GM18868 (cell line): ENCODE results near the gene IFT52.

Experiments used
- ATAC-seq: cut with Tn5 transposase; IDR thresholded peaks from one replicate; pipeline ENCODE4 v1.9.1; 2021; ENCODE audit warnings: mild to moderate bottlenecking, moderate library complexity; ENCODE audit not compliant: unreplicated experiment

The IFT52 gene, protein sequence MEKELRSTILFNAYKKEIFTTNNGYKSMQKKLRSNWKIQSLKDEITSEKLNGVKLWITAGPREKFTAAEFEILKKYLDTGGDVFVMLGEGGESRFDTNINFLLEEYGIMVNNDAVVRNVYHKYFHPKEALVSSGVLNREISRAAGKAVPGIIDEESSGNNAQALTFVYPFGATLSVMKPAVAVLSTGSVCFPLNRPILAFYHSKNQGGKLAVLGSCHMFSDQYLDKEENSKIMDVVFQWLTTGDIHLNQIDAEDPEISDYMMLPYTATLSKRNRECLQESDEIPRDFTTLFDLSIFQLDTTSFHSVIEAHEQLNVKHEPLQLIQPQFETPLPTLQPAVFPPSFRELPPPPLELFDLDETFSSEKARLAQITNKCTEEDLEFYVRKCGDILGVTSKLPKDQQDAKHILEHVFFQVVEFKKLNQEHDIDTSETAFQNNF

DNA sequence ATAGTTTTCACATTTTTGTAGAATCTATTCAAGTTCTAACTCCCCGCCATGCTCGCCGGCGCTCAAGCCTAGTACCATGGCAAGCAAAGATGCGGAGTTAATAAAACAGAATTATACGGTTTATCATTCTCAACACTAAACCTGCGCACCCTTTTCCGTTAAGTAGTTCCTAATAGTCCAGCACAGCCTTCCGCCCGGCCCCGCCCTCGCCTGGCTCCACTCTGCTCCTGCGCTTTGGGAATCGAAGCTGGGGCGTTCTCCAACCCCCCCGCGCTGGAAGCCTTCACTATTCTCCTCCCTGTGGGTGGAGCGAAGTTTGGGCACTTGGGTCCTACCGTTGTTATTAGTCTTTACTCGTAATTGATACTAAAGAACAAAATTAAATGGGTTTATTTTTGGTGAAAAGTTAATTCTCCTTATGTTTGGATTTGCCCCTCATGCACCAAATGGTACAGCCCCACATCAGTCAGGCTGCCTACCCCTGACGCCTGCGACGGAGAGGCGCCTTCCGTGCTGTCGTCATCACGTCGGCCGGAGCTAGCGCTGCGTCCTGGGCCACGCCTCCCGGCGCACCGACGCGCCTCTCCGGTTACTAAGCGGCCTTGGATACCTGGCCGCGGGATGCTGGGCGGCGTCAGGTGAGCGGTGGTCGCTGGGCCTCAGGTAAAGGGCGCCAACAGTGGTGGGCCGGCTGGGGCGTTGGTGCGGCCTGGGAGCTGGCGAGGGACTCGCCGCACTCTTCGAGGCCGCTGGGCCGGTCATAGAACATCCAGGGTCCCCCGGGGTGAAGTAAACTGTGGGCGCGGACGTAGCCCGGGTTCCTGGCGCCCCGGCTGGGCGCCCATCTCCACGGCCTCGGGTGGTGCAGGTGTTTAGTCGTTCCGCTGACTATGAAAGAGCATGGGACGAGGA is at the start of gene IFT52:
IFT52 (plus strand) TSS at position 546 of the 912 bp plus-strand sequence. CDS start 3,762 bp downstream, outside the sequence.
- peak; percentile 99 for ATAC-seq

DNA sequence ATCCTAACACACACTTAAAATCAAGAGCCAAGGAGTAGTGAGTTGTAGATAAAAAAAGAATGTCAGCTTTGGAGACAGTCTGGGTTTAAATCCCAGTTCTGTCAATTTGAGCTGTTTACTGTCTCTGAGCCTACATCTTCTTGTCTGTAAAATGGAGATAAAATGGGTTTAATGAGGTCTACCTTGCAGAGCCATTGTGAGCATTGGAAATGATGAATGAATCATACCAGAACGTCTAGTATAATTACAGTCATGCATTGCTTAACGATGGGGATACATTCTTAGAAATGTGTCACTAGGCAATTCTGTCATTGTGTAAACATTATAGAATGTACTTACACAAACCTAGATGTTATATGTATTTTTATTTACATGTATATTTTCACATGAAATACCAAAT is 49.5 kb upstream of the IFT52 start:
- no peak for ATAC-seq

DNA sequence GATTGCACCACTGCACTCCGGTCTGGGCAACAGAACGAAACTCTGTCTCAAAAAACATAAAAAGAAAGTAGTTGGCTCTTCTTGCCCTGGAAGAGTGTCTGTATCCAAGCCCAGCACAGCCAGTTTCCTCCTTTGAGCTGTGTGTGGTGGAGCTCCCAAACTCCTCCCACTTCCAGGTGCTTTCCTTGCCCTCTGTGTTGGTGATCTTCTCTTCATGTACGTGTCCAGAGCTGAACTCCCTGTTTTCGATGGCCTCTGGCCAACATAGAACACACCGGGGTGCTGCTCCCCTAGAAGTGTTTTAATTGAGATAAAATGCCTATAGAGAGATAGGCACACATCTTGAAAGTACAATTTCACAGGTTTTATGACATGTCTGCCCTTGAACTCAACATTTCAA is 48.6 kb upstream of the IFT52 start:
- no peak for ATAC-seq

DNA sequence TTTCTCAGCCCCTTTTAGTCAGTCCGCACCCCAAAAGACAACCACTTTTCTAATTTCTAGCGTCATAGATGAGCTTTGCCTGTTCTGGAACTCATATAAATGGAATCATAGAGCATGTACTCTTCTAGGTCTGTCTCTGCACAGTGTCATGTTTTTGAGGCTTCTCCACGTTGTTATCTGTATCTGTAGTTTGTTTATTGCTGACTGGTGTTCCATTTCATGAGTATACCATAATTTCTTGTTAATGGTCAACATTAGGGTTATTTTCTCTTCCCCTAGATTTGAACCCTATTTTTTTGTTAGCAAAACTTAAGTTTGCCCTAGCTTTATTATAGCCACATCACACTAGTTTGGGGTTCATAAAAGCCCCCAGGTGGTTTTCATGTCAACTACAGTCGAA is 48.1 kb upstream of the IFT52 start:
- no peak for ATAC-seq

DNA sequence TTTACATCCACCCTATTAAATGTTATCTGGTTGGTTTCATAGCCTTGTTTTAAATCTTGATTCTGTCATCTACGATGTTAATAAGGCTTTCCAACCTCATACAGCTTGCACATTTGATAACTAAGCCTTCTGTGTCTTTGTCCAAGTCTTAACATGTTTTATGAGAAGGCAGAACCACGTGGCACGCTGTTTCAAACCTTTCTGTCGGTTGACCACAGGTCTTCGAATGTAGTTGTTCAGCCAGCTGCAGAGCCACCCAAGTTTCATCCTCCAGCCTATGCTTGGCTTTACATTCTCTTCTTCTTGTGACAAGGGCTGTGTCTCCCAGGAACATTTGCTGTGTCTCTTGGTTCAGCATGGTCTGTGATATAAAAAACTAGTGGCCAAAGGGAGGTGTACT is 47.6 kb upstream of the IFT52 start:
- ATAC-seq: no peak

DNA sequence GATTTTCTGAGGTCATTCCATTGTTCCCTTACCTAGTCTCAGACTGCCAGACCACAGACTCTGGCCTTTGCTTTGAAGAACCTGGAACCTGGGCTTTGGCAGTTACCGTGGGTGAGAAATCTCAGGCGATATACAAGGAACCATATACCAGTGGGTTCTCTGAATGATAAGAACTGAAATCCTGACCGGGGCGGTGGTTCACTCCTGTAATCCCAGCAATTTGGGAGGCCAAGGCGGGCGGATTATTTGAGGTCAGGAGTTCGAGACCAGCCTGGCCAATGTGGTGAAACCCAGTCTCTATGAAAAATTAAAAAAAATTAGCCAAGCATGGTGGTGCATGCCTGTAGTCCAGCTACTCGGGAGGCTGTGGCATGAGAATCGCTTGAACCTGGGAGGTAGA is 46.2 kb upstream of the IFT52 start:
- no peak for ATAC-seq

DNA sequence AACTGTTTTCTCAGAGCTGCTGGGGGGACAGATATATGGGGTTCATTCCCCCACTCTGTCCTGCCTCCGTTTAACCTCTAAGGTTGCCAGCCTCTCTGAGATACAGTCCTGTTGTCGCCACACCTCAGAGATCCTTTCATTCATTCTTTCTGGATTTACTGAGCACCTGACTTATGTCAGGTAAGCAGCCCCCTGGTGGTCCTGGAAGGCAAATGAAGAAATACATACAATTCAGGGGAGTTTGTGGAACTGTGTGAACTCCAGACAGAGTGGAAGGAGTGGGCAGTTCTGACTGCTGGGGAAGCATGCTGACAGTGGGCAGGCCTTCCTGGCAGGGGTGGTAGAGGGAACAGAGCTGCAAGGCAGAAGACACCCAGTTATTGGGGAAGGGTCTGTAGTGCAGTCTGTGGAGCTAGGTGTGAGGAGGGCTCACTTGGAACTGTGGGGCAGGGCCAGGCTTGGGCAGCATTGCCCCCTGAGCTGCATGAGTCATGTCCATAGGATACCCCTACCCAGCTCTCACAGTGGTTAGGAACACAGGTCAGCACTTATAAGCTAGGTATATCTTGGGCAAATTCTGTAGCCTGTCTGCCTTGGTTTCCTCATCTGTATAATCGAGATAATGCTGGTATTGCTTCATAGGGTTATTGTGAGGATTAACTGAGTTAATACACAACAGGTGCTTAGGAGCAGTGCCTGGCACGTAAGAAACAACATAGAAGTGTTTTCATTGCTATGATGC is 44.7 kb upstream of the IFT52 start:
- ATAC-seq: no peak

DNA sequence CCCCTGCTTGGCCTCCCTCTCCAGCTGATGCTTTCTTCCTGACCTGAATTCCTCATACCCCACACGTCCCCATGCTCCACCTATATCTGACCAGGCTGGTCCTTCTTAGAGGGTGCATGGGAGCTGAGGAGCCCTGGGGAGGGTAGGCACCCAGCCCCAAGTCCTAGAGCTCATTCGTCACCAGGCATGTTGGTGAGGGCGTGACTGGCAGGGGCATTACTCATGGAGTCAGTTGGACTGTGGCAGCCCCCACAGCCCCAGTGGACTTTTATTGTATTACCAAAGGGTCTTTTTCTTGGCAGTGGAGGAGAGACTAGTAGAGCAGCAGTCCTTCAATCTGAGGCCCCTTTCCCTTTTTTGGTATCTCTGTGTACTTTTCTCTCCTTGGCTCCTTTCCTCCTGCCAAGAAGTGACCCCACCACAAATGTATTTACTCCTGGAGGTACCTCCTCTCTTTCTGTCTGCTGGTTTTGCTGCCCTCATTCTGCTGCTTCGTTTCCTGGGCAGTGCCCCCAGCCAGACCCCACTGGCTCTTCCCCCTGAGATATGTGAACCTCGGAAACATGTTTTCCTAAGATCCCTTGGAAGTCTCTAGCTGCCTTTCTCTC is 42.4 kb upstream of the IFT52 start:
- no peak for ATAC-seq

DNA sequence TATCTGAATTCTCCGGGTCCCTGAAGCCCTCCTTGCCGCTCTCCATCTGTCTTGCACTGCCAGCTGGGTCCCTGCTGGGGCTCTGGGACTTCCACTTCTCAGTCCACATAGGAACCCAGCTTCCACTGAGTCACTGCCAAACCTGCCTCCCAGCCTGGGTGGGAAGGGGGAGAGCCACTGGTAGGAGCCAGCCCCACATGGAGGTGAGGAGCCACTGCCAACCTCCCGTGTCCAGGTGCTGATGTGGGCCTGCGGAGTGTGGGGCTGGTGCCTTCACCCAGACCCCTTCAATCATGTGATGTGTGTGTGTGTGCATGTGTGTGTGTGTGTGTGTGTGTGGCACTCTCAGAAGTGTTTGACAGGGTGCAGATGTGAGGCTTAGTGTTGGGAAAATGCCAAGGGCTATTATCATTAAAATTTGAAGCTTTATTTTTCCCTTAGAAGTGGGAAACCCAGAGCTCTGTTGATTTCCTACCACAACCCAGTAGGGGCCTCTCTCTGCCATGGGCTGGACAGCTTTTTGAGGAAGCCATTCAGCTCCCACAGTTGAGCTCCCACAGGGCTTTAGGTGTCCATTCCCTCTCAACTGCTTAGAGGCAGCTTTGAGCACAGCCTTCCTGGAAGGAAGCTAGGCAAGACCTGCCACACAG is 41.2 kb upstream of the IFT52 start:
- ATAC-seq: no peak

DNA sequence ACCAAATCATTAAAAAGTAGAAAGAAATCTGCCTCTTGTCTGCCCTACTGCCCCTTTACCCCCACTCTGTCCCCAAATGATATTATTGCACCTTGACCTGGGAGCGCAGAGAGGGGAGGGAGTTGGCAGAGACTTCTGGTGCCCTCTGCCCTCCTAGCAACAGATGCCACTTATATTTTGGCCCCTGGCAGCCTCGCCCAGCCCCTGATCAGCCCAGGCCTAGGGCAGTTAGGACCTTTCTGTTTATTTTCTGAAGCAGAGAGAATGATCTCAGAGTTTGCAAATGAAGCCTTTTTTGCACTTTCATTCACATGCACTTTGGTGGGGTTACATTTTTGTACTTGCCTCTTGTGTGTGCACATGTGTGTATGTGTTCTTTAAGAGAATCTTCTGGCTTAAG is 40.3 kb upstream of the IFT52 start:
- no peak for ATAC-seq

DNA sequence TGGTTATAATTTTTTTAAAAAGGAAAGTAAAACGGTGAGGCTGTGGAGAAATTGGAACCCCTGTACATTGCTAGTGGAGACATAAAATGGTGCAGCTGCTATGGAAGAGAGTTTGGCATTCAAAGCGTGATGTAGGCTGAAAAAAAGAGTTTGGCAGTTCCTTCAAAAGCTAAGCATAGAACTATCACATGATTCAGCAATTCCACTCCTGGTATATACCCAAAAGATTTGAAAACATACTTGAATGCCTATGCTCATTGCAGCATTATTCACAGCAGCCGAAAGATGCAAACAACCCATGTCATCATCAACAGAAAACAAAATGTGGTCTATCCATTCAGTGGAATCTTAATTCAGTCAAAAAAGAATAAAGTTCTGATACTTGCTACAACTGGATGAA is 36.4 kb upstream of the IFT52 start:
- ATAC-seq: no peak

DNA sequence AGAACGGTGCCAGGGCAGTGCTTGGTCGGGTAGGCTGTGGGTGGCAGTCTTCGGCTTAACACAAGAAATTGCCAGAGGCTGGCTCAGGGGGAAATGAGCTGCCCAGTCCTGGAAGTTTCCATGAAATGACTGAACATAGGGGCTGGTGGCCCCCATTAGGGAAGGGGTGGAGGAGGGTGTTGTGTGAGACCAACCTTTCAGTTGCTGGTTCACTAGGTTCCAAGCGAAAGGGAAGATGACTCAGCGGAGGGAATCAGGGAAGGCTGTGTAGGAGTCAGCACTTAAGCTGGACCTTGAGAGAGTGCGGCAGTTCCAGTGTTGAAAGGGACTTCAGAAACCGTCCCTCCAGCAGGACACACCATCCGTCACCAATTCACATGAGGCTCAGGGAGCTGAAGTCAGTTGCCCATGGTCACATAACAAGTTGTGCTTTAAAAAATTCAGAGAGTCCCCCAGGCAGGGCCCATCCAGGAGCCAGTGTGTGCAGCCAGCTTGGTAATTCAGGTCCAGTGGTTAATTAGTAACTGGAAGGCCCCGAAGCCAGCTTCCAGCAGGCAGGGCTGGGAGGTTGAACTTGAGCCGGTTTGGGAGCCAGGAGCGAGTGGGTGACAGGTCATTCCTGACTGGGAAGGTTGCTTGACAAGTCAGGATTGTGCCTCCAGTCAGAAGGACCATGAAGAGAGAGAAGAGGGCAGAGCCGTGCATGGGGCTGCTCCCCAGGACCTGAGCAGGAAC is 32.2 kb upstream of the IFT52 start, which contains the start of gene SGK2:
SGK2 (plus strand) TSS at position 616 of the 735 bp plus-strand sequence. CDS start 7,469 bp downstream, outside the sequence.
- ATAC-seq: no peak

DNA sequence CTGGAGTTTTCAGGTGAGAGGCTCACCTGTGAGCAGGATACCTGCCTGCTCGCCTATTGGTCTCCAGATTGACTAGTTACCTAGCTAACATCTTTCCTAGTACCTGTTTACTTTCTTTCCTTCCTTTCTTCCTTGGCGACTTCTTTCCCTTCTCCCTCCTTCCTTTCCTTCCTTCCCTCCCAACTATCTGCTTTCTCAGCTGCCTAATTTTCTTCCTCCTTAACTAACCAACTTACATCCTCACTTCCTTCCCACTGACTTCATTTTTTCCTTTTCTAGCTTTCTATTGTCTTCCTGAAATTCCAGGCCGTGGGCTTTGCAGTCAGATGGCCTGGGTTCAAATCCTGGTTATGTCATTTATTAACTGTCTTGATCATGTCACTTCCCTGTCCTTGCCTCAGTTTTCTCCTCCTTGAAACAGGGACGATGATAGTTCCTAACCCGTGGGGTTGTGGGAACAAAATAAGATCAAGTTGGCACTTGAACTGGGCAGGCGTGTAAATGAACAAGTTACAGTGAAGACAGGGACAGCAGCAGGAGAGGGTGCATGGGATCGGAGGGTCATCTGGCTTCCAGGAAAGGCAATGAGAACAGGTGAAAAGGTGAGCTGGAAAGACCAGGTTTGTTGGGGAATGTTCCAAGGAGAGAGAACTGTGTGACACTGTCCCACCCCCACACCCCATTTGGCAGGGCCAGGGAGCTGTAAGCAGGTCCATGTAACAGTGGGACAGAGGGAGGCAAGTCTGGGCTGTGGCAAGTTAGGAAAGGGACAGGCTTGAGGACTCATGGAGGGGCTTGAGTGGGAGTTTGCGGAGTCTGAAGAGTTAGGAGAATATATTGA is 31.4 kb upstream of the IFT52 start:
- no peak for ATAC-seq

DNA sequence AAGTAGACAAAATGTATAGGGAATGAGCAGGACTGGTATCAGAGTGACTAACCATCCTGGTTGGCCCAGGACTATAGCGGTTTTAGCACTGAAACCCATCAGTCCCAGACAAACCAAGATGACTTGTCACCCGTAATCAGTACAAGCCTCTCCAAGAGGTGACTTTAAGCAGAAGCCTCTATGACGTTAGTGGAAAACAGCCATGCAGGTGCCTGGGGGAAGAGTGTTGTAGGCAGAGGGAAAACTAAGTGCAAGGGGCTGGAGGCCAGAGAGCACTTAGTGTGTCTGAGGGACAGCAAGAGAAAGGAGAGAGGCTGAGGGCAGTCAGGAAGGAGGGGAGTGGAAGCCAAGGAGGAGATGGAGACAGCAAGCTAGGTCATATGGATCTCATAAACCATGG is 29.8 kb upstream of the IFT52 start:
- ATAC-seq: no peak

DNA sequence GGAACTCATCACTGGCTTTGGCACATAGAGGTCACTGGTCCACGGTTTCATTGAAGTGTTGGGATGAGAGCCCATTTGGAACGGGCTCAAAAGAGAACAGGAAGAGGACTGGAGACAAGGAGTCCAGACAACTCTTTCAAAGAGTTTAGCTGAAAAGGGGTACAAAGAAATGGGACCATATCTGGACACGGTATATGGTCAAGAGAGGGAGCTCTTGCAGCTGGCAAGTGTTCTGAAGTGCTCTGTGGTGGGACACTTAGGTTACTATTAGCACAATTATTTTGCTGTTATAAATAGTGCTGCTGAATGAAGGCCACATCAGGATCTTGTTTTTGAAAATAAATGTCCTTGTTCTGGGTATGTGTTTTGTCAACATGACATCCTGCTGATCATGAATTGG is 27.3 kb upstream of the IFT52 start:
- ATAC-seq: no peak

DNA sequence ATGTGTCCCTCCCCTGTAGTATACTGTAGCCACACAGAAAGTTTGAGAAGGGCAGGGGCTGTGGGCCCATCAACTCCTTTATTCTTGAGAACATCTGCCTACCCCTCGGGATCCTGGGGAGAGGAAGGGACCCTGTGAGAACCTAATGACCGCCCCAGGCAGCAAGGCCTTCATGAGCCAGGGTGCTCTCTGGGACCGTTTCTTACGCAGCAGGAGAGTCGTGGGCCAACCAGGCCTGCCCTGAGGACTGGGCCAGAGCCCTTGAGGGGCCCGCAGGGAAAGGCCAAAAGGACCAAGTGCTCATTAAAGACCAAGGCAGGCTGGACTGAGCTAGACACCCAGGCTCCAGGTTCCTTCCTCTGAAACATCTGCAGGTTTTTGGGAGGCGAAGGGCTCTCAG is 26.7 kb upstream of the IFT52 start:
- ATAC-seq: no peak

DNA sequence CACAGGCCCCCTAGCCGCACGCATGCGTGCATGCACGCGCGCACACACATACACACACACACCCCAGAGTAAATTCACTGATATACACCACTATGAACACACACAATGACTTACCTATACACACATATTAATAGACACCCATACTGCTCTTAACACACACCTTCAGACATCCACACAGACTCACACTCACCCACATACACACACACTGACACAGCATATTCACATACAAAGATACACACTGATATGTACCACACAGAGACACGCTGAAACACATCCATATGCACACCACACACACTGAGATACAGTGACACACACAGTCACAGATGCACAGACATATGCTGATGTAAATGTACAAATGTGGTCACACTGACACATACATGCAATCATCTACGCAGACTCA is 26.3 kb upstream of the IFT52 start:
- ATAC-seq: no peak

DNA sequence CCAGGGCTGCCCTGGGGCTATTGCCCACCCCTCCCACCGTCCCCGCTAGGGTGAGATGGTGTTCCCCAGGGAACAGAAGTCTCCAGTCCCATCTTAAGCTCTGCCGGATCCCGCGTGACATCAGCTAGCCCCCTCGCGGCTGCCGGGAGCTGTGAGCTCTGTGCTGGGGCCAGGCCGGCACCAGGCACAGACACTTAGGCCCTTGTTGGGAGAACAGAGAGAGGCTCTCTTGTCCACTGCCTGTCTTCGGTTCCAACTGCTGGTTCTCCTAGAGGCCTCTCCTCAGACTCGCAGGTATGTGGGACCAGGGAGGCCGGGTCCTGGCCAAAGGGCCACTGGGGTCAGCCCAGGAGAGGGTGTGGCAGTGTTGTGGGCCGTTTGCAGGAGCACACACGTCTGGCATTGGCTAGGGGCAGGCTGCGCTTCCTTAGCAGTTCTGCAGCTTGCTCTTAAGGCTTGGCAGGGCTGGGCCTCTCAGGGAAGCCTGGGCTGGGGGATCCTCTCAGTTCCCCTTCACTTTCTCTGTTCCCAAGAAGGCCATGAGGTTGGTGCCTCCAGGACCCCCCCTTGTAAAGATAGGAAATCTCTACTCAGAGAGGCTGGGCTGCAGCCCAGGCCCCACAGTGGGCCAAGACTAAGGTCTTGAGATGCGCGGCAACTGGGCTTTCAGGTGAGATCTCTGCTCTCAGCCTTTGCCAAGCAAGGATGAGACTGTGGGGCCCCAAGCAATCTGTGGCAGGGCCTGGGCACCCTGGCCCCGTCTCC is 25.6 kb upstream of the IFT52 start:
- no peak for ATAC-seq
